Measurements from ENCODE around the gene MOV10L1. TPM values are rescaled to one million over a fixed set of nuclear protein-coding genes. Genes with fewer than 3 reads are reported as not detected.

Gene MOV10L1
- total RNA-seq, 4 donors from 2014 or later, result 0.13 to 1.7 (median 1.6) TPM; not detected in 1

GRCh38 chr22:50111056-50111455 is 21.2 kb downstream of the MOV10L1 start:
- intact Hi-C loops (cut with DNase I; ENCODE audit: low total_unique reads), result no loop called here

GRCh38 chr22:50112151-50113118 is 22.6 kb downstream of the MOV10L1 start:
- TF ChIP-seq POLR2A (IDR thresholded peaks at IDR 0.05), result no peak
- TF ChIP-seq, protein P1, sequence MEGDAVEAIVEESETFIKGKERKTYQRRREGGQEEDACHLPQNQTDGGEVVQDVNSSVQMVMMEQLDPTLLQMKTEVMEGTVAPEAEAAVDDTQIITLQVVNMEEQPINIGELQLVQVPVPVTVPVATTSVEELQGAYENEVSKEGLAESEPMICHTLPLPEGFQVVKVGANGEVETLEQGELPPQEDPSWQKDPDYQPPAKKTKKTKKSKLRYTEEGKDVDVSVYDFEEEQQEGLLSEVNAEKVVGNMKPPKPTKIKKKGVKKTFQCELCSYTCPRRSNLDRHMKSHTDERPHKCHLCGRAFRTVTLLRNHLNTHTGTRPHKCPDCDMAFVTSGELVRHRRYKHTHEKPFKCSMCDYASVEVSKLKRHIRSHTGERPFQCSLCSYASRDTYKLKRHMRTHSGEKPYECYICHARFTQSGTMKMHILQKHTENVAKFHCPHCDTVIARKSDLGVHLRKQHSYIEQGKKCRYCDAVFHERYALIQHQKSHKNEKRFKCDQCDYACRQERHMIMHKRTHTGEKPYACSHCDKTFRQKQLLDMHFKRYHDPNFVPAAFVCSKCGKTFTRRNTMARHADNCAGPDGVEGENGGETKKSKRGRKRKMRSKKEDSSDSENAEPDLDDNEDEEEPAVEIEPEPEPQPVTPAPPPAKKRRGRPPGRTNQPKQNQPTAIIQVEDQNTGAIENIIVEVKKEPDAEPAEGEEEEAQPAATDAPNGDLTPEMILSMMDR (IDR thresholded peaks at IDR 0.05), result no peak
- intact Hi-C loops (cut with DNase I; ENCODE audit: low total_unique reads), result no loop called here
- peak in 1 of 2 donors; percentile 81 for DNase-seq (ENCODE audit: low spot score in 2 of 2)
- no peak overlapping the region for H3K4me3 ChIP-seq (ENCODE audit: low read depth, poor library complexity, severe bottlenecking)
- WGBS, 2 donors, result 75 to 81% methylated on average over 19 to 28 of the region's 28 CpGs

More at GRCh38 chr22:50111056-50111455, 21.2 kb downstream of the MOV10L1 start:
- DNase-seq (ENCODE audit: low spot score in 2 of 2), result no peak
- TF ChIP-seq, protein P1 (IDR thresholded peaks at IDR 0.05), result no peak
- TF ChIP-seq POLR2A (IDR thresholded peaks at IDR 0.05), result no peak
- WGBS, 2 donors, result 89 to 93% methylated on average over 1 of the region's 1 CpG
- H3K4me3 ChIP-seq (ENCODE audit: low read depth, poor library complexity, severe bottlenecking), result no peak overlapping the region

- DNase-seq (ENCODE audit: low spot score in 2 of 2), result peak in 1 of 2 donors; percentile 83
- intact Hi-C loops (cut with DNase I; ENCODE audit: low total_unique reads), result no loop called here
- no peak overlapping the region for H3K4me3 ChIP-seq (ENCODE audit: low read depth, poor library complexity, severe bottlenecking)
- WGBS, 2 donors, result 26 to 37% methylated on average over 19 of the region's 19 CpGs
- no peak for TF ChIP-seq POLR2A (IDR thresholded peaks at IDR 0.05)
- TF ChIP-seq, protein P1 (IDR thresholded peaks at IDR 0.05), result no peak
These were observed 24.6 kb downstream of the MOV10L1 start for GRCh38 chr22:50114221-50115021.

DNA sequence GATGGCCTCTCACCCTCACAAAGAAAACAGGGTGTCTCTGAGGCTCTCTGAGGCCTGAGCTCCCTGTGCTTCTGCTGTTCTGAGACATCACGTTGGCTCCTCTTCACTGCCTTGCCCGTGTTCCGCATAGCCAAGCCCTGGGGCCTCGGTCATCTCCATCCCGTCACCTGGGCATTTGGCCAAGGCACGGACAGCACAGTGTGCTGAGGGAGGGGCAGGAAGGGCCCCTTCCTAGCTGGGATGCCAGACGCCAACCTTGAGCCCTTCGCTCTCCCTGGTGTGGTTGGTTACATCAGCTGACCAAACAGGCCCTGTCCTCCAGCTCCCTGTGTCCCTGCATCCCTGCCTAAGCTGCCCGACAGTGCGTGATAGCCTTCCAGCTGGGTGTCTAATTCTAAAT is 25.9 kb downstream of the MOV10L1 start:
- no peak overlapping the region for H3K4me3 ChIP-seq (ENCODE audit: low read depth, poor library complexity, severe bottlenecking)
- WGBS, 2 donors, result 69 to 82% methylated on average over 10 of the region's 10 CpGs
- intact Hi-C loops (cut with DNase I; ENCODE audit: low total_unique reads), result no loop called here
- DNase-seq (ENCODE audit: low spot score in 2 of 2), result peak in 1 of 2 donors; percentile 85
- TF ChIP-seq, protein P1 (IDR thresholded peaks at IDR 0.05), result no peak
- TF ChIP-seq POLR2A (IDR thresholded peaks at IDR 0.05), result no peak

GRCh38 chr22:50117168-50117762 is 27.5 kb downstream of the MOV10L1 start:
- intact Hi-C loops (cut with DNase I; ENCODE audit: low total_unique reads), result no loop called here
- no peak overlapping the region for H3K4me3 ChIP-seq (ENCODE audit: low read depth, poor library complexity, severe bottlenecking)
- TF ChIP-seq, protein P1 (IDR thresholded peaks at IDR 0.05), result no peak
- TF ChIP-seq POLR2A (IDR thresholded peaks at IDR 0.05), result no peak
- 90 to 96% methylated on average over 18 of the region's 19 CpGs for WGBS, 2 donors
- peak in 1 of 2 donors; percentile 63 for DNase-seq (ENCODE audit: low spot score in 2 of 2)

Data from lower leg skin (tissue), 4 donors.